Measurements from ENCODE around the gene TUBGCP2. TPM values are rescaled to one million over a fixed set of nuclear protein-coding genes. Genes with fewer than 3 reads are reported as not detected.

The TUBGCP2 gene
- total RNA-seq, 1 donor from 2014 or later: 42.6 TPM

- DNase-seq: peak; percentile 58
Measured at GRCh38 chr10:133309720-133310398, 1.2 kb upstream of the TUBGCP2 start.

GRCh38 chr10:133309100-133309719 lies 538 bp upstream of the TUBGCP2 start:
- intact Hi-C loops (cut with micrococcal nuclease): no loop called here
- ATAC-seq: peak; percentile 95
- peak; percentile 96 for DNase-seq

More at GRCh38 chr10:133309720-133310398, 1.2 kb upstream of the TUBGCP2 start:
- ATAC-seq: no peak
- intact Hi-C loops (cut with micrococcal nuclease): no loop called here

- intact Hi-C loops (cut with micrococcal nuclease): no loop called here
- DNase-seq: peak; percentile 83
- ATAC-seq: peak; percentile 30
Measured at GRCh38 chr10:133307776-133308420, 774 bp downstream of the TUBGCP2 start.

GRCh38 chr10:133306941-133307379 lies 1.7 kb downstream of the TUBGCP2 start:
- no peak for ATAC-seq
- intact Hi-C loops (cut with micrococcal nuclease): no loop called here
- no peak for DNase-seq

- ATAC-seq (no peak), DNase-seq (no peak)
- intact Hi-C loops (cut with micrococcal nuclease): no loop called here
Measured at GRCh38 chr10:133306097-133306476, 2.6 kb downstream of the TUBGCP2 start.

- intact Hi-C loops (cut with micrococcal nuclease): no loop called here
- no peak for DNase-seq
- ATAC-seq: no peak
Measured at GRCh38 chr10:133303206-133303605, 5.5 kb downstream of the TUBGCP2 start.

- DNase-seq (peak; percentile 23), ATAC-seq (no peak)
- intact Hi-C loops (cut with micrococcal nuclease): no loop called here
Measured at GRCh38 chr10:133302230-133302629, 6.4 kb downstream of the TUBGCP2 start.

GRCh38 chr10:133299738-133300137 lies 8.9 kb downstream of the TUBGCP2 start:
- DNase-seq: peak; percentile 23
- no peak for ATAC-seq
- intact Hi-C loops (cut with micrococcal nuclease): no loop called here

- intact Hi-C loops (cut with micrococcal nuclease): no loop called here
- ATAC-seq (no peak), DNase-seq (peak; percentile 15)
Measured at GRCh38 chr10:133299224-133299623, 9.4 kb downstream of the TUBGCP2 start.

DNA sequence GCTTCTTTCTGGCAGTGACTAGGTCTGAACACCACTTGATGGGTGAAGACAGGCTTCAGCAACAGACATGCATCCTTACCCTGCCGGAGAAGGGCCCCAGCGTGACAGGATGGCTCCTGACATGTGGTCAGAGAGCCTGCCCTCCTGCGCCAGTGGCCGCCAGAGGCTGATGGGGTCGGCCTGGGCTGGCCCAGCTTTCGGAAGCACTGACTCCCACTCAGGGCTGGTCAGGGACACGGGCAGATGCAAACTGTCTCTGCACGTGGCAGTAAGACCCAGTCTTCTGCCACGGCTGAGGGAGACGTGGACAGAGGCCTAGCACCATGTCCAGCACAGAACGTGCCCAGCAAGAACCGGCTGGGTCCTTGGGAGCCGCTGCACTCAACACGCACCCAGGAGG lies 10.2 kb downstream of the TUBGCP2 start:
- DNase-seq: peak; percentile 9
- no peak for ATAC-seq
- intact Hi-C loops (cut with micrococcal nuclease): no loop called here

GRCh38 chr10:133297504-133297903 lies 11.2 kb downstream of the TUBGCP2 start:
- ATAC-seq (no peak), DNase-seq (no peak)
- intact Hi-C loops (cut with micrococcal nuclease): no loop called here

- ATAC-seq: no peak
Measured at GRCh38 chr10:133295426-133296320, 13.0 kb downstream of the TUBGCP2 start.

GRCh38 chr10:133294189-133294588 lies 14.5 kb downstream of the TUBGCP2 start:
- ATAC-seq: no peak
- DNase-seq: no peak
- intact Hi-C loops (cut with micrococcal nuclease): no loop called here

More at GRCh38 chr10:133295426-133296320, 13.0 kb downstream of the TUBGCP2 start:
- intact Hi-C loops (cut with micrococcal nuclease): no loop called here
- no peak for DNase-seq

- DNase-seq (no peak), ATAC-seq (no peak)
- intact Hi-C loops (cut with micrococcal nuclease): no loop called here
Measured at GRCh38 chr10:133293810-133294119, 14.9 kb downstream of the TUBGCP2 start.

- intact Hi-C loops (cut with micrococcal nuclease): no loop called here
- no peak for DNase-seq
- no peak for ATAC-seq
Measured at GRCh38 chr10:133292919-133293809, 15.5 kb downstream of the TUBGCP2 start.

GRCh38 chr10:133289761-133290160 lies 18.9 kb downstream of the TUBGCP2 start:
- no peak for DNase-seq
- intact Hi-C loops (cut with micrococcal nuclease): no loop called here
- ATAC-seq: no peak

GRCh38 chr10:133287832-133288500 lies 20.7 kb downstream of the TUBGCP2 start:
- ATAC-seq: no peak
- no peak for DNase-seq
- intact Hi-C loops (cut with micrococcal nuclease): no loop called here

- no peak for DNase-seq
Measured at GRCh38 chr10:133286366-133286765, 22.3 kb downstream of the TUBGCP2 start.

More at GRCh38 chr10:133286366-133286765, 22.3 kb downstream of the TUBGCP2 start:
- ATAC-seq: no peak
- intact Hi-C loops (cut with micrococcal nuclease): no loop called here
